CD4-positive, alpha-beta T cell treated with Interferon gamma for 1 hour (primary cell): ENCODE measurements around the gene RDH5.

Experiments used
- DNase-seq: peaks from one replicate; pipeline ENCODE4 v3.0.0-alpha.2; 2020

The RDH5 gene, protein sequence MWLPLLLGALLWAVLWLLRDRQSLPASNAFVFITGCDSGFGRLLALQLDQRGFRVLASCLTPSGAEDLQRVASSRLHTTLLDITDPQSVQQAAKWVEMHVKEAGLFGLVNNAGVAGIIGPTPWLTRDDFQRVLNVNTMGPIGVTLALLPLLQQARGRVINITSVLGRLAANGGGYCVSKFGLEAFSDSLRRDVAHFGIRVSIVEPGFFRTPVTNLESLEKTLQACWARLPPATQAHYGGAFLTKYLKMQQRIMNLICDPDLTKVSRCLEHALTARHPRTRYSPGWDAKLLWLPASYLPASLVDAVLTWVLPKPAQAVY

GRCh38 chr12:55720071-55720564 is at the start of gene RDH5:
Gene RDH5 (plus strand): TSS chr12:55720393. CDS start chr12:55721185, 792 bp downstream.
- no peak for DNase-seq

DNA sequence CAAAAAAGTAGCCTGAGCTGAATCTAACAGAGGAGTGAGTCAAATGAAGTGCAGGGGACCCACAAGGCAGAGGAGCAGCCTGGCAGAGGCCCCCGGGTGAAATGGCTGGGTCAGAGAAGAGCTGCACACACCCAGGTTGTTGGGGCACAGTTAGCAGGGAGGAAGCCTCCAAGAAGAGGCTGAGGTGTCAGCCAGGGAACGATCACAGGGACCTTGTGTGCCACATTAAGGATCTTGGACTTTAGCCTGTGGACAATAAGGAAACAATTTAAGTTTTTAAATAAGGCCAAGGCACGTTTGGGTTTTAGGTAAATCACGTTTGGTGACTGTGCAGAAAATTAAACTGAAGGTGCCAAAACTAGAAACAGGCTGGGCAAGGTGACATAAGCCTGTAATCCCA is 48.4 kb upstream of the RDH5 start:
- no peak for DNase-seq

- DNase-seq: no peak
These were observed 46.6 kb upstream of the RDH5 start for GRCh38 chr12:55673638-55674037.

GRCh38 chr12:55675666-55676065 is 44.5 kb upstream of the RDH5 start:
- DNase-seq: peak; percentile 28

DNA sequence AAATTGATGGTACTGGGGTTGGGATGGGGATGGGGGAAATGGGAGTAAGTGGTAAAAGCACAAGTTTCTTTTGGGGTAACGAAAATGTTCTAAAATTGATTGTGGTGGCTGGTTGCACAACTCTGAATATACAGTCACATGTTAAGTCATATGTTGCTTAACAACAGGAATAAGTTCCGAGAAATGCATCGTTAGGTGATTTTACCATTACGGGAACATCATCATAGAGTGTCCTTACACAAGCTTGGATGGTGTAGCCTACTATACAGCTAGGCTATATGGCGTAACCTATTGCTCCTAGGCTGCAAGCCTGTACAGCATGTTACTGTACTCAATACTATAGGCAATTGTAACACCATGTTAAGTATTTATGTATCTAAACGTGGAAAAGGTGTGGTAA is 43.5 kb upstream of the RDH5 start:
- no peak for DNase-seq

DNA sequence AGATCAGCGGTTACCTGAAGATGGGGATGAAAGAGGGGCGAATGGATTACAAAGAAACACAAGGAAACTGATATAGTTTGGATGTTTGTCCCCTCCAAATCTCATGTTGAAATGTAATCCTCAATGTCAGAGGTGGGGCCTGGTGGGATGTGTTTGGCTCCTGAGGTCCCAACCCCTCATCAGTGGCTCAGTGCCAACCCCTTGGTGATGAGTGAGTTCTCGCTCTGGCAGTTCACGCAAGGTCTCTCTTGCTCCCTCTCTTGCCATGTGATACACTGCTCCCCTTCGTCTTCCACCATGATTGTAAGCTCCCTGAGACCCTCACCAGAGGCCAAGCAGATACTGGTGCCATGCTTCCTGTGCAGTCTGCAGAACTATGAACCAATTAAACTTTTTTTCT is 40.5 kb upstream of the RDH5 start:
- DNase-seq: no peak

DNA sequence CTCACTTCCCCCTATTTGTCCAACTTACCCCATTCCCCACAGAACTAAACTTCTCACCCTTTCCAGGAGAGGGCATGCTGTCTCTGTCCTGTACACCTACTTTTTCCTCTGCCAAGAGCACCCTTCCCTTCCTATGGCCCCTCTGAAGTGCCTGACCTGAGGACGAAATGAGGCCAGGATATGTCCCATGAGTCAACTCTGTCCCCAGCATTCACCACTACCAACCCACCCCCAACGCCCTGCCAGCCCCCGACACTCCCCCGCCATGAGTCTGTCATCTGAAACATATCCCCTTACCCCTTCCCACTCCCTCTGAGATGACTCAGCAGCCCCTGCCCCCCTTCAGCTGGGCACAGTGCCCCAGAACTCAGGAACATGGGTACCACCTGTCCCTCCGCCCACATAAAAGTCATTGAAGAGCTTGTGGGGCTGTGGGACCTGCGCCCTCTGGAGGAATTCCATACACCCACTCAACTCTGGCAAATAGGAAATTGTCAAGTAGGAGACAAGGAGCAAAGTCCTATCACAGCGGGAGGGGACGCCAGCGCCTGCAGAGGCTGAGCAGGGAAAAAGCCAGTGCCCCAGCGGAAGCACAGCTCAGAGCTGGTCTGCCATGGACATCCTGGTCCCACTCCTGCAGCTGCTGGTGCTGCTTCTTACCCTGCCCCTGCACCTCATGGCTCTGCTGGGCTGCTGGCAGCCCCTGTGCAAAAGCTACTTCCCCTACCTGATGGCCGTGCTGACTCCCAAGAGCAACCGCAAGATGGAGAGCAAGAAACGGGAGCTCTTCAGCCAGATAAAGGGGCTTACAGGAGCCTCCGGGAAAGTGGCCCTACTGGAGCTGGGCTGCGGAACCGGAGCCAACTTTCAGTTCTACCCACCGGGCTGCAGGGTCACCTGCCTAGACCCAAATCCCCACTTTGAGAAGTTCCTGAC is 38.8 kb upstream of the RDH5 start:
- peak; percentile 12 for DNase-seq

DNA sequence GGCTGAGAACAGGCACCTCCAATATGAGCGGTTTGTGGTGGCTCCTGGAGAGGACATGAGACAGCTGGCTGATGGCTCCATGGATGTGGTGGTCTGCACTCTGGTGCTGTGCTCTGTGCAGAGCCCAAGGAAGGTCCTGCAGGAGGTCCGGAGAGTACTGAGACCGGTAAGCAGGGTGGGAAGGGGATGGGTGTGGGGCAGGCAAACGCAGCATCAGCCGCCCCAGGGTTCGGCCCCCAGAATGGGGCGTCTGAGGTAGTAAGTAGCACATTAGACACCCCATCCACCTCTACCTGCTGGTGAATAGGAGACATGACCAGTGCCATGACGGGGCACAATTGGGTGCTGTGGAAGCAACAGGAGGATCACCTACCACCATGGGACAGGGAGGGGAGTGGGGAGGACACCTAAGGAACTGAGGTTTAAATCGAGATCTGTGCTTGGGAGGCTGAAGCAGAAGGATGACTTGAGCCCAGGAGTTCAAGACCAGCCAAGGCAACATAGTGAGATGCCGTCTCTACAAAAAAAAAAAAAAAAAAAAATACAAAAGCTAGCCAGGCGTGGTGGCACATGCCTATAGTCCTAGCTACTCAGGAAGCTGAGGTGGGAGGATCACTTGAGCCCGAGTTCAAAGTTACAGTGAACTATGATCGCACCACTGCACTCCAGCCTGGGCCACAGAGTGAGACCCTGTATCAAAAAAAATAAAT is 38.0 kb upstream of the RDH5 start:
- no peak for DNase-seq

DNA sequence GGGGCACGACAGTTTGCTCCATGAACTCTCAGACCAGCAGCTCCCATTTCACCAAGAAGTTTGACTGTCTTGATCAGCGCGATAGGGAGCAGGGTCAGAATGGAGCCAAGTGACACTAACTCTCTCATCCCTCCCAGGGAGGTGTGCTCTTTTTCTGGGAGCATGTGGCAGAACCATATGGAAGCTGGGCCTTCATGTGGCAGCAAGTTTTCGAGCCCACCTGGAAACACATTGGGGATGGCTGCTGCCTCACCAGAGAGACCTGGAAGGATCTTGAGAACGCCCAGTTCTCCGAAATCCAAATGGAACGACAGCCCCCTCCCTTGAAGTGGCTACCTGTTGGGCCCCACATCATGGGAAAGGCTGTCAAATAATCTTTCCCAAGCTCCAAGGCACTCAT is 36.5 kb upstream of the RDH5 start:
- DNase-seq: no peak

DNA sequence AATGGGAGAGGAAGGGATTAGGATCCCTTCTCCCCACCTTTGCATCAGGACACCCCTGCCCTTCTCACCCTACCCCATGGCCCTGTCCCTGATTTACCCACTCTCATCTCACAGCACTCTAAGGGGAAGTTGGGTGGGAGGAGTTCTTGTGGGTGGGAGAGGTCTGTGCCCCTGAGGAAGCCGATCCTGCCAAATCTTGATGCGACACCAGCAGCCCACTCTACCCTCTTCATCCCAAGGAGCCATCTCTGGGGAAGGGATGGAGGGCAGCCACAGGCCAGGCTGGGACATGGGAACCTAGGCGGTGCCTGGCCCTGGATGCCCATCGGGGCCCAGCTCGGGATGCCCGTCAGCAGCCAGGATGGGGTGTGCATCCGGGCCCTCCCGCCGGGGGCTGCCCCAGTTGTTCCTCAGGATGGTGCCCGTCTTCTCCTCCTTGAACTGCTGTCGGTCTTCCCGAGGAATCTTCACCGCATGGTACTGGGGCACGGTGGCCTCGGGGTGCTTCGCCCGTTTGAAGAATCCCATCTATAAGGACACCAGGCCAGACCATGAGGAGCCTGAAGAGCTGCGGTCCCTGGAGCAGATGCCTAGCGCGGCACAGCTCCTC is 35.3 kb upstream of the RDH5 start:
- no peak for DNase-seq

DNA sequence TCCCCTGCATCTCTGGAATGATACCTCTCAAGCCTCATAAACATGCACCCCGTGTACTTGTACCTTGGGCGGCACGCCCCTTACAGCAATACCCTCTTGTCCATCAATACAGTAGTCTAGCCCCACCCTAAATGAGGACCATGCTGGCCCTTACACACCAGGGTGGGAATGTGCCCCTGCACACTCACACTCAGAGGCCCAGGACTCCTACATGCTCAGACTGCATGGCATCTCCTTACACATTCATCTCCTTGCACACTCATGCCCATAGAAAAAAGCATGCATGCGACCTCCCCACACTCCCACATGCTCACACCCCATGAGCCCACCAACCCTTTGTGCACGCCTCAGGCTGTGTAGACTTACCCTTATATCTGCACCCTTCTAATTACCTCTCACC is 34.5 kb upstream of the RDH5 start:
- no peak for DNase-seq

- no peak for DNase-seq
These were observed 33.7 kb upstream of the RDH5 start for GRCh38 chr12:55686366-55687010.

- no peak for DNase-seq
These were observed 32.4 kb upstream of the RDH5 start for GRCh38 chr12:55687746-55688145.

GRCh38 chr12:55688716-55689655 is 31.2 kb upstream of the RDH5 start:
- DNase-seq: no peak

GRCh38 chr12:55692631-55693322 is 27.4 kb upstream of the RDH5 start:
- DNase-seq: no peak

GRCh38 chr12:55693323-55694187 is 26.6 kb upstream of the RDH5 start:
- DNase-seq: no peak

DNA sequence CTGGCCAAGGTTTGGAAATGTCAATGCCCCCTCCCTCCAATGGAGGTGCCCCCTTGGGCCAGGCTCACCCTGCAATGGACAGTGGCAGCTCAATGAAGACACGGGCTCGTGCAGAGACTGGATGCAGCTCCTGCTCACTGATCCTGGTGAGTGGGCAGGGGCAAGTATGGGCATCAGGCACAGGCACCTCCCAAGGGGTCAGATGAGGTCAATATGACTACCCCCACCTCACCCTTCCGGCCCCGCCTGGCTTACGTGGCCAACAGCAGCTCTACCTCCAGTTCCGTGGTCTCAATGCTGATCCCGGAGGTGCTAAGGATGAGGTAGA is 26.0 kb upstream of the RDH5 start:
- no peak for DNase-seq

- DNase-seq: no peak
These were observed 25.5 kb upstream of the RDH5 start for GRCh38 chr12:55694651-55695050.

DNA sequence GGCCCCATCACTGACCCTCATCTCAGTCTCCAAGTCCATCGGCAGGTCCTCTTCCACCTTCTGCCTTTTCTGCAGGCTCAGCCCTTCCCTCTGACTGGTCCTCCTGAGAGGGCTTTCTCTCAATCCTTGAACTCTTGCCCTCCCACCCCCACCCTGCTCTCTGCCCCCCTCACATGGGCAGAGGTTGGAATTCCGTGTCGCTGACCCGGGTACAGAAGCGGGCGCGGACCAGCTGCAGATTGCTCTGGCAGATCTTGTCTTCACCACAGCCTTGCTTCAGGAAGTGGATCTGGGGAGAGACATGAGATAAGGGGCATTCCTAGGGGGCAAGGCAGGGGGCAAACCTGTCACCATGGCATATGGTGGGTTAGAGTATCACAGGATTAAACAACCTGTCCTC is 24.8 kb upstream of the RDH5 start:
- no peak for DNase-seq

DNA sequence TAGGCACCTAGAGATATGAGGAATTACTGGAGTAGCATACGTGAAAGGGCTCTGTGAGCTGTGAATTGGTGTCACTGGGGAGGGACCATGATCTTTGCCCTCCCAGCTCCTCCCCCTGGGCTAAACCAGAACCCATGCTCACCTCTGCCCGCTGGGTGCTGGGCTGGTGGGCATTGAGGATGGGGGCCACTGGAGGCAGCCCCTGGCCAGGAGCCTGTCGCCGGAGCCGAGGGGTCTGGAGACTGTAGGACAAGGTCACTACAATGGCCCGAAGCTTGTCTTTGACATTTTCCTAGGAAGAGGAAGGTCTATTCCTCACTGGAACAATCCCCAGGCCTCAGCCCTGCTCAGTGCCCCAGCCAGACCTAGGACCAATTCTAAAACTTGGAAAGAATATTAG is 24.1 kb upstream of the RDH5 start:
- no peak for DNase-seq
